Epithelial cell of esophagus (primary cell): Measurements from ENCODE around the gene PGR.
"Not testable (repeated sequence)": the region's sequence is repeated elsewhere in the genome, so short reads cannot be mapped to it uniquely, and the experiment has no call there.

Source experiments
- DNase-seq: peaks from one replicate; pipeline ENCODE4 v3.0.0; 2010; ENCODE audit warnings: low read depth
- H3K4me3 ChIP-seq: 2 replicates; pipeline ENCODE4 v1.5.1; 2011; ENCODE audit warnings: mild to moderate bottlenecking, low read length, control low read depth
- TF ChIP-seq, protein P1 (sequence below): IDR thresholded peaks from 2 replicates; pipeline ENCODE4 v1.5.1; 2011; ENCODE audit warnings: low read depth, mild to moderate bottlenecking, low read length, control low read depth, inconsistent platforms; ENCODE audit not compliant: insufficient read depth; ENCODE audit errors: missing control alignments

Gene PGR

DNA sequence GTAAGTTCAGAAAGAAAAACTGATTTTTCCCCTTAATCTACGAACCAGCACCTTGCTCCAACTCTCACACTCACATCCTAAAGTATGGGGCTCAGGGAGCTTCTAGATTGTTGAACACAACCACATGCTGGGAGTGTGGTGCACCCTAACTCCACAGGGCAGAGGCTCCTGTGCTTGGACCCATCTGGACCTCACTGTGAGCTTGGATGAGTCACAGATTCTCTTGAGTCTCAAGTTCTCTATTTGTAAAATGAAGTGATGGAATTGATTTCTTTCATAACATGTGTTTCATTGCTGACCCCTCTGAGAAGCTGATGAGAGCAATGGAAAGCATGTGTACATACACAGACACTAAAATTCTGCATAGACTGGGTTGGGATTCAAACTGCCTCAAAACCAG, 109.7 kb downstream of the PGR start:
- DNase-seq: no peak
- no peak overlapping the region for H3K4me3 ChIP-seq

GRCh38 chr11:101014600-101015285, 114.9 kb downstream of the PGR start:
- no peak overlapping the region for H3K4me3 ChIP-seq
- TF ChIP-seq, protein P1, sequence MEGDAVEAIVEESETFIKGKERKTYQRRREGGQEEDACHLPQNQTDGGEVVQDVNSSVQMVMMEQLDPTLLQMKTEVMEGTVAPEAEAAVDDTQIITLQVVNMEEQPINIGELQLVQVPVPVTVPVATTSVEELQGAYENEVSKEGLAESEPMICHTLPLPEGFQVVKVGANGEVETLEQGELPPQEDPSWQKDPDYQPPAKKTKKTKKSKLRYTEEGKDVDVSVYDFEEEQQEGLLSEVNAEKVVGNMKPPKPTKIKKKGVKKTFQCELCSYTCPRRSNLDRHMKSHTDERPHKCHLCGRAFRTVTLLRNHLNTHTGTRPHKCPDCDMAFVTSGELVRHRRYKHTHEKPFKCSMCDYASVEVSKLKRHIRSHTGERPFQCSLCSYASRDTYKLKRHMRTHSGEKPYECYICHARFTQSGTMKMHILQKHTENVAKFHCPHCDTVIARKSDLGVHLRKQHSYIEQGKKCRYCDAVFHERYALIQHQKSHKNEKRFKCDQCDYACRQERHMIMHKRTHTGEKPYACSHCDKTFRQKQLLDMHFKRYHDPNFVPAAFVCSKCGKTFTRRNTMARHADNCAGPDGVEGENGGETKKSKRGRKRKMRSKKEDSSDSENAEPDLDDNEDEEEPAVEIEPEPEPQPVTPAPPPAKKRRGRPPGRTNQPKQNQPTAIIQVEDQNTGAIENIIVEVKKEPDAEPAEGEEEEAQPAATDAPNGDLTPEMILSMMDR: no peak
- DNase-seq: no peak

More for the DNA sequence above, 109.7 kb downstream of the PGR start:
- TF ChIP-seq, protein P1: no peak

- DNase-seq, H3K4me3 ChIP-seq: not testable (repeated sequence)
Measured at GRCh38 chr11:101013702-101014101, 115.9 kb downstream of the PGR start.

GRCh38 chr11:101011881-101012280, 117.7 kb downstream of the PGR start:
- no peak overlapping the region for H3K4me3 ChIP-seq
- no peak for DNase-seq
- TF ChIP-seq, protein P1: no peak

- no peak for DNase-seq
- no peak overlapping the region for H3K4me3 ChIP-seq
- TF ChIP-seq, protein P1: no peak
Measured at GRCh38 chr11:101010899-101011298, 118.7 kb downstream of the PGR start.

DNA sequence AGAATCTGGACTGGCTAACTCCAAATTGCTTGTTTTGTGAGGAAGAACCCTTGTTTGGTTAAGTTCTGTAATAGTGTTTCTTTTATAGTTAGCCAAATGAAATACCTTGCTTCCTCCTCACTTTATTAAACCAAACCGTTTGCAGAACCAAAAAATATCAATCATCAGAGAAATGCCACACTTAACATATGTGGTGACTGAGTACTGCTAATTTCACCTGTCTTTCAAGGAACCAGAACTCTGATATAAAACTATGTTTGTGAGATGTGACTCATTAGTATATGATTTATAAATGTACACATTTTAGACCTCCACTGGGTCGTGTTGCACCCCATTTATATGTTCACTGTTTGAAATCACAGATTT, 119.9 kb downstream of the PGR start:
- DNase-seq: no peak
- TF ChIP-seq, protein P1: no peak
- no peak overlapping the region for H3K4me3 ChIP-seq

DNA sequence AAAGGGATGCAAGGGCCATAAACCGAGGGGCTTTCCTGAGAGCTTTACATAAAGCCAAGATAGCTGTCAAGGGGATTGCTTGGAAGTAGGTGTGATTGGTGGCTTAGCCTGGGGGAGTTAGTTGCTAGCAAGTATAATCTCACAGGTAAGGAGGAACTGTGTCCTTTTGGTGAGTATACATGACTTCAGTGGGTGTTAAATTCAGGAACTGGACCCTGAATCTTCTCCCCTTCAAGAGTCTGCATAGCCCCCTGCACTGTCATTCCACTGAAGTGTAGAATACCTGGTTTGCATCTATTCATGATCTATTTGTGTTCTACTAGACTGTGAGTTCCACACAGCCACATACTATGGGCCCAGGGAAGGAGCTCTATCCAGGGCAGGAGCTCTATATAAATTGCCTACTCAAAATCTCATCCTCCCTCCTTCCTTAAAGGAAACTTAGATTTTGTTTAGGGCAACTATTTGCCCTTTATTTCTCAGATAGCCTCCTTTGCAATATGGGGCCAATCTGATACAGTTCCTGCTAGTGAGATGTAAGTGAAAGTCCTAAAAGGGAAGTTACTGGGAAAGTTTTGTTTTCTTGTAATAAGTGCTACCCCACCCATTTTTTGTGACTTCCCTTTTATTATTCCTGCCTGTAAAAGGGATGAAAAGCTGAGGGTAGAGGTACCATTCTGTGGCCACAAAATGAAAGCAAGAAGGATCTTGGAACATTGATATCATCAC, 120.5 kb downstream of the PGR start:
- DNase-seq: no peak
- no peak overlapping the region for H3K4me3 ChIP-seq
- TF ChIP-seq, protein P1: no peak
